ENCODE results near the gene KCNK2. TPM values are rescaled to one million over a fixed set of nuclear protein-coding genes. Genes with fewer than 3 reads are reported as not detected.

KCNK2 gene
- total and polyA plus RNA-seq, 10 of the 15 experiments (the other 5 are each of a cell fraction or from before 2014, with no cell fraction given), result 0.04 to 0.13 (median 0.08) TPM; not detected in 4

- TF ChIP-seq, protein P1, sequence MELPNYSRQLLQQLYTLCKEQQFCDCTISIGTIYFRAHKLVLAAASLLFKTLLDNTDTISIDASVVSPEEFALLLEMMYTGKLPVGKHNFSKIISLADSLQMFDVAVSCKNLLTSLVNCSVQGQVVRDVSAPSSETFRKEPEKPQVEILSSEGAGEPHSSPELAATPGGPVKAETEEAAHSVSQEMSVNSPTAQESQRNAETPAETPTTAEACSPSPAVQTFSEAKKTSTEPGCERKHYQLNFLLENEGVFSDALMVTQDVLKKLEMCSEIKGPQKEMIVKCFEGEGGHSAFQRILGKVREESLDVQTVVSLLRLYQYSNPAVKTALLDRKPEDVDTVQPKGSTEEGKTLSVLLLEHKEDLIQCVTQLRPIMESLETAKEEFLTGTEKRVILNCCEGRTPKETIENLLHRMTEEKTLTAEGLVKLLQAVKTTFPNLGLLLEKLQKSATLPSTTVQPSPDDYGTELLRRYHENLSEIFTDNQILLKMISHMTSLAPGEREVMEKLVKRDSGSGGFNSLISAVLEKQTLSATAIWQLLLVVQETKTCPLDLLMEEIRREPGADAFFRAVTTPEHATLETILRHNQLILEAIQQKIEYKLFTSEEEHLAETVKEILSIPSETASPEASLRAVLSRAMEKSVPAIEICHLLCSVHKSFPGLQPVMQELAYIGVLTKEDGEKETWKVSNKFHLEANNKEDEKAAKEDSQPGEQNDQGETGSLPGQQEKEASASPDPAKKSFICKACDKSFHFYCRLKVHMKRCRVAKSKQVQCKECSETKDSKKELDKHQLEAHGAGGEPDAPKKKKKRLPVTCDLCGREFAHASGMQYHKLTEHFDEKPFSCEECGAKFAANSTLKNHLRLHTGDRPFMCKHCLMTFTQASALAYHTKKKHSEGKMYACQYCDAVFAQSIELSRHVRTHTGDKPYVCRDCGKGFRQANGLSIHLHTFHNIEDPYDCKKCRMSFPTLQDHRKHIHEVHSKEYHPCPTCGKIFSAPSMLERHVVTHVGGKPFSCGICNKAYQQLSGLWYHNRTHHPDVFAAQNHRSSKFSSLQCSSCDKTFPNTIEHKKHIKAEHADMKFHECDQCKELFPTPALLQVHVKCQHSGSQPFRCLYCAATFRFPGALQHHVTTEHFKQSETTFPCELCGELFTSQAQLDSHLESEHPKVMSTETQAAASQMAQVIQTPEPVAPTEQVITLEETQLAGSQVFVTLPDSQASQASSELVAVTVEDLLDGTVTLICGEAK (IDR thresholded peaks at IDR 0.05; ENCODE audit: borderline replicate concordance), result no peak
These were observed 39.1 kb upstream of the KCNK2 start (continued) for GRCh38 chr1:215043401-215043800.

GRCh38 chr1:215044151-215044550, 38.4 kb upstream of the KCNK2 start:
- Histone ChIP-seq H3K9ac (ENCODE audit: control insufficient read depth, insufficient read depth, low read length) (no peak overlapping the region), H4K20me1 (ENCODE audit: control insufficient read depth, insufficient read depth) (no peaks in the 10 kb centered on the region), H3K27ac (ENCODE audit: control insufficient read depth, insufficient read depth) (no peak overlapping the region), H3K4me1 (ENCODE audit: control insufficient read depth, insufficient read depth, low read length) (no peaks in the 10 kb centered on the region), H3K36me3 (ENCODE audit: control insufficient read depth in 2 of 2, insufficient read depth in 2 of 2, low read length in 1 of 2) (no peaks in the 10 kb centered on the region), H2AFZ (ENCODE audit: control insufficient read depth, low read depth, low read length) (no peak overlapping the region), H3K4me3 (no peak overlapping the region), H3K79me2 (ENCODE audit: control insufficient read depth, insufficient read depth, low read length) (no peaks in the 10 kb centered on the region), H3K4me2 (ENCODE audit: control insufficient read depth, insufficient read depth) (no peak overlapping the region), H3K9me3 (replicated peaks; ENCODE audit: control insufficient read depth, insufficient read depth, low read length) (no peaks in the 10 kb centered on the region), H3K27me3 (replicated peaks in 1 of 2; ENCODE audit: control insufficient read depth in 2 of 2, insufficient read depth in 2 of 2, low read length in 1 of 2) (no peaks in the 10 kb centered on the region)
- ChIA-PET POLR2A (no interaction called here), CTCF (no interaction called here), SMC1A (ENCODE audit: uncharacterized antibody, unreplicated experiment) (no interaction called here), RAD21 (ENCODE audit: unreplicated experiment) (no interaction called here)
- ATAC-seq (no peak), FAIRE-seq (no peak), DNase-seq (ENCODE audit: low read depth, low spot score) (no peak)
- no TSS peak for BruUV-seq (replicated peaks)
- intact Hi-C loops (cut with micrococcal nuclease; ENCODE audit: unreplicated experiment) (no loop called here), in situ Hi-C loops (cut with MboI) (no loop called here)
- TF ChIP-seq, protein P2, sequence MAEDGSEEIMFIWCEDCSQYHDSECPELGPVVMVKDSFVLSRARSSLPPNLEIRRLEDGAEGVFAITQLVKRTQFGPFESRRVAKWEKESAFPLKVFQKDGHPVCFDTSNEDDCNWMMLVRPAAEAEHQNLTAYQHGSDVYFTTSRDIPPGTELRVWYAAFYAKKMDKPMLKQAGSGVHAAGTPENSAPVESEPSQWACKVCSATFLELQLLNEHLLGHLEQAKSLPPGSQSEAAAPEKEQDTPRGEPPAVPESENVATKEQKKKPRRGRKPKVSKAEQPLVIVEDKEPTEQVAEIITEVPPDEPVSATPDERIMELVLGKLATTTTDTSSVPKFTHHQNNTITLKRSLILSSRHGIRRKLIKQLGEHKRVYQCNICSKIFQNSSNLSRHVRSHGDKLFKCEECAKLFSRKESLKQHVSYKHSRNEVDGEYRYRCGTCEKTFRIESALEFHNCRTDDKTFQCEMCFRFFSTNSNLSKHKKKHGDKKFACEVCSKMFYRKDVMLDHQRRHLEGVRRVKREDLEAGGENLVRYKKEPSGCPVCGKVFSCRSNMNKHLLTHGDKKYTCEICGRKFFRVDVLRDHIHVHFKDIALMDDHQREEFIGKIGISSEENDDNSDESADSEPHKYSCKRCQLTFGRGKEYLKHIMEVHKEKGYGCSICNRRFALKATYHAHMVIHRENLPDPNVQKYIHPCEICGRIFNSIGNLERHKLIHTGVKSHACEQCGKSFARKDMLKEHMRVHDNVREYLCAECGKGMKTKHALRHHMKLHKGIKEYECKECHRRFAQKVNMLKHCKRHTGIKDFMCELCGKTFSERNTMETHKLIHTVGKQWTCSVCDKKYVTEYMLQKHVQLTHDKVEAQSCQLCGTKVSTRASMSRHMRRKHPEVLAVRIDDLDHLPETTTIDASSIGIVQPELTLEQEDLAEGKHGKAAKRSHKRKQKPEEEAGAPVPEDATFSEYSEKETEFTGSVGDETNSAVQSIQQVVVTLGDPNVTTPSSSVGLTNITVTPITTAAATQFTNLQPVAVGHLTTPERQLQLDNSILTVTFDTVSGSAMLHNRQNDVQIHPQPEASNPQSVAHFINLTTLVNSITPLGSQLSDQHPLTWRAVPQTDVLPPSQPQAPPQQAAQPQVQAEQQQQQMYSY (CRISPR knock-in tag; IDR thresholded peaks at IDR 0.05), result no peak
- TF ChIP-seq NKRF (conservative IDR thresholded peaks at IDR 0.05) (no peak), SMAD5 (IDR thresholded peaks at IDR 0.05; ENCODE audit: low read depth) (no peak), CREB1 (IDR thresholded peaks at IDR 0.05; ENCODE audit: low read depth) (no peak), POLR2AphosphoS2 (IDR thresholded peaks at IDR 0.05; ENCODE audit: low read depth, low read length) (no peak), JUNB (IDR thresholded peaks at IDR 0.05) (no peak)
- WGBS (ENCODE audit: insufficient coverage, insufficient replicate concordance, low lambda C conversion rate, missing lambda C conversion rate), result 61% methylated on average over 3 of the region's 3 CpGs

Data from GM12878 (cell line).